HCT116 (cell line): ENCODE measurements around the gene ISM1. TPM values are rescaled to one million over a fixed set of nuclear protein-coding genes. Genes with fewer than 3 reads are reported as not detected.

ENCODE experiments used
- ATAC-seq: fragments of 200-7000 bp; cut with Tn5 transposase; 2 replicates; pipeline ENCODE4 v1.9.1; 2020; ENCODE audit warnings: mild to moderate bottlenecking, moderate library complexity
- BruUV-seq: library from RNA; stranded (reverse); fragments of 400-500 nt; replicated peaks from 2 replicates; lab custom pipeline; 2021; lab: Mats Ljungman, UMichigan
- CTCF ChIA-PET: fragments of 300-600 bp; sonication (Branson Sonifier 250); formaldehyde crosslinking; loops from one replicate; lab custom pipeline; 2021; ENCODE audit warnings: antibody characterized with exemption; lab: Charles Lee
- POLR2A ChIA-PET: fragments of 300-600, 350-600 bp; sonication (Branson Sonifier 250); formaldehyde crosslinking; loops from one replicate; lab custom pipeline; 2021; ENCODE audit warnings: antibody characterized with exemption; lab: Charles Lee
- RAD21 ChIA-PET, 2 experiments: fragments of 300-600 bp; sonication (Branson Sonifier 250); formaldehyde crosslinking; loops; one replicate each; lab custom pipeline; 2023; ENCODE audit warnings: low total read pairs in 2 of 2; ENCODE audit not compliant: uncharacterized antibody in 2 of 2, unreplicated experiment in 2 of 2, low non-redundant PET in 1 of 2; lab: Charles Lee
- DNase-seq: peaks from one replicate; pipeline ENCODE4 v3.0.0-alpha.2; 2010; ENCODE audit warnings: low read depth, low spot score
- H2AFZ ChIP-seq: fragments of 200-600 bp; shearing (Covaris generic), sonication (generic); 2 replicates; pipeline ENCODE4 v1.6.1; 2017; ENCODE audit warnings: low read depth, mixed run types, mixed read lengths, antibody characterized with exemption, low read length; ENCODE audit not compliant: poor library complexity, severe bottlenecking
- H3K27ac ChIP-seq: 2 replicates; pipeline ENCODE4 v1.5.1; 2012; ENCODE audit warnings: low read depth, low read length
- H3K27me3 ChIP-seq: fragments of 200-600 bp; sonication (generic); 2 replicates; pipeline ENCODE4 v1.6.1; 2016; ENCODE audit warnings: mixed run types, low read length, mixed read lengths; ENCODE audit not compliant: insufficient read depth
- H3K36me3 ChIP-seq, 2 experiments: fragments of 200-500 bp in 1 of 2; fragments of 200-600 bp in 1 of 2; sonication (Bioruptor generic) in 1 of 2; sonication (generic) in 1 of 2; 2 replicates each; pipeline versions ENCODE4 v1.5.1 to v1.6.1; 2014 to 2016; ENCODE audit warnings: low read length in 2 of 2, inconsistent platforms in 1 of 2, mixed read lengths in 1 of 2, mixed run types in 1 of 2; ENCODE audit not compliant: insufficient read depth in 2 of 2, control insufficient read depth in 1 of 2
- H3K4me1 ChIP-seq, 2 experiments: fragments of 200-600 bp in 1 of 2; sonication (generic) in 1 of 2; 2 replicates each; pipeline versions ENCODE4 v1.5.1 to v1.6.1; 2012 to 2017; ENCODE audit warnings: low read length in 2 of 2, inconsistent platforms in 1 of 2, mild to moderate bottlenecking in 1 of 2, mixed read lengths in 1 of 2, mixed run types in 1 of 2, moderate library complexity in 1 of 2; ENCODE audit not compliant: insufficient read depth in 2 of 2, control insufficient read depth in 1 of 2
- H3K4me2 ChIP-seq: fragments of 200-600 bp; sonication (generic); 2 replicates; pipeline ENCODE4 v1.6.1; 2017; ENCODE audit warnings: mixed run types, low read length, mixed read lengths
- H3K4me3 ChIP-seq, 2 experiments: fragments of 200-600 bp in 1 of 2; sonication (generic) in 1 of 2; replicated peaks in 1 of 2; 2 replicates each; pipeline ENCODE4 v1.5.1; 2011 to 2016; ENCODE audit warnings: low read length in 2 of 2, control low read depth in 1 of 2, low read depth in 1 of 2, mild to moderate bottlenecking in 1 of 2, mixed read lengths in 1 of 2, mixed run types in 1 of 2
- H3K79me2 ChIP-seq: fragments of 200-600 bp; sonication (generic); 2 replicates; pipeline ENCODE4 v1.6.1; 2017; ENCODE audit warnings: mild to moderate bottlenecking, mixed run types, low read length, moderate library complexity, mixed read lengths; ENCODE audit not compliant: insufficient read depth
- H3K9ac ChIP-seq: fragments of 200-600 bp; sonication (generic); 2 replicates; pipeline ENCODE4 v1.6.1; 2016; ENCODE audit warnings: low read length, mixed read lengths
- H3K9me2 ChIP-seq: fragments of 200-600 bp; sonication (generic), shearing (Covaris generic); 2 replicates; pipeline ENCODE4 v1.6.1; 2017; ENCODE audit warnings: mixed run types, mild to moderate bottlenecking, moderate library complexity; ENCODE audit not compliant: insufficient read depth
- H3K9me3 ChIP-seq, 2 experiments: fragments of 200-500 bp in 1 of 2; fragments of 200-600 bp in 1 of 2; sonication (Bioruptor generic) in 1 of 2; sonication (generic) in 1 of 2; 2 replicates each; pipeline ENCODE4 v1.6.1; 2014 to 2017; ENCODE audit warnings: low read length in 2 of 2, mixed read lengths in 2 of 2, inconsistent platforms in 1 of 2, low read depth in 1 of 2, mild to moderate bottlenecking in 1 of 2, mixed run types in 1 of 2, moderate library complexity in 1 of 2; ENCODE audit not compliant: control insufficient read depth in 1 of 2, insufficient read depth in 1 of 2
- H4K20me1 ChIP-seq: fragments of 200-600 bp; sonication (generic), shearing (Covaris generic); 2 replicates; pipeline ENCODE4 v1.6.1; 2017; ENCODE audit warnings: mixed run types, mild to moderate bottlenecking, moderate library complexity; ENCODE audit not compliant: insufficient read depth
- ATF3 ChIP-seq: IDR thresholded peaks from 2 replicates; pipeline ENCODE4 v1.6.1; 2012
- CEBPB ChIP-seq: IDR thresholded peaks from 2 replicates; pipeline ENCODE4 v1.6.1; 2012; ENCODE audit warnings: low read depth
- CTCF ChIP-seq, 3 experiments: fragments of 200-600 bp in 1 of 3; sonication (generic) in 1 of 3; IDR thresholded peaks in 2 of 3; conservative IDR thresholded peaks in 1 of 3; 2 replicates each; pipeline ENCODE4 v1.5.1; 2012 to 2017; ENCODE audit warnings: low read depth in 2 of 3, low read length in 2 of 3, antibody characterized with exemption in 1 of 3, borderline replicate concordance in 1 of 3, control low read depth in 1 of 3, mild to moderate bottlenecking in 1 of 3, mixed read lengths in 1 of 3, mixed run types in 1 of 3, moderate library complexity in 1 of 3; ENCODE audit not compliant: insufficient read depth in 1 of 3
- EGR1 ChIP-seq: IDR thresholded peaks from 2 replicates; pipeline ENCODE4 v1.6.1; 2012; ENCODE audit warnings: low read depth
- ELF1 ChIP-seq: IDR thresholded peaks from 2 replicates; pipeline ENCODE4 v1.6.1; 2012; ENCODE audit warnings: low read depth, borderline replicate concordance
- EZH2 ChIP-seq: fragments of 200-600 bp; sonication (generic); IDR thresholded peaks from 2 replicates; pipeline ENCODE4 v1.6.1; 2017; ENCODE audit warnings: antibody characterized with exemption, mixed run types
- EZH2phosphoT487 ChIP-seq: fragments of 200-600 bp; IDR thresholded peaks from 2 replicates; pipeline ENCODE4 v1.6.1; 2018; ENCODE audit warnings: antibody characterized with exemption, borderline replicate concordance
- FOSL1 ChIP-seq: IDR thresholded peaks from 2 replicates; pipeline ENCODE4 v1.6.1; 2012; ENCODE audit warnings: low read depth
- MAX ChIP-seq: IDR thresholded peaks from 2 replicates; pipeline ENCODE4 v1.6.1; 2012
- POLR2A ChIP-seq: IDR thresholded peaks from 2 replicates; pipeline ENCODE4 v1.7.0; 2011; ENCODE audit warnings: borderline replicate concordance; ENCODE audit not compliant: insufficient read depth, insufficient read length; ENCODE audit errors: extremely low read depth
- RAD21 ChIP-seq: IDR thresholded peaks from 2 replicates; pipeline ENCODE4 v1.6.1; 2012; ENCODE audit warnings: low read depth, mild to moderate bottlenecking
- REST ChIP-seq: IDR thresholded peaks from 2 replicates; pipeline ENCODE4 v1.6.1; 2012; ENCODE audit warnings: low read depth
- SIN3A ChIP-seq: IDR thresholded peaks from 2 replicates; pipeline ENCODE4 v1.6.1; 2012; ENCODE audit warnings: low read depth
- SP1 ChIP-seq: IDR thresholded peaks from 2 replicates; pipeline ENCODE4 v1.6.1; 2012; ENCODE audit warnings: low read depth
- SRF ChIP-seq: IDR thresholded peaks from 2 replicates; pipeline ENCODE4 v1.6.1; 2012; ENCODE audit warnings: low read depth
- YY1 ChIP-seq: IDR thresholded peaks from 2 replicates; pipeline ENCODE4 v1.6.1; 2011; ENCODE audit warnings: low read length, low read depth, moderate library complexity, mild to moderate bottlenecking; ENCODE audit not compliant: insufficient replicate concordance; ENCODE audit errors: extremely low read depth
- ZFX ChIP-seq: fragments of 450-650 bp; IDR thresholded peaks from 2 replicates; pipeline ENCODE4 v1.6.1; 2017
- ZNF274 ChIP-seq: fragments of 200-500 bp; sonication (Bioruptor generic); IDR thresholded peaks from 2 replicates; pipeline ENCODE4 v1.6.1; 2014; ENCODE audit warnings: mild to moderate bottlenecking, low read depth, low read length, inconsistent platforms
- intact Hi-C: fragments of 100-400 bp; cut with micrococcal nuclease; formaldehyde crosslinking; loops from 2 replicates; pipeline ENCODE4 v1.10.0; 2022
- total RNA-seq: library from RNA; stranded (reverse); gene quantifications from one replicate; pipeline ENCODE4 v1.2.1, GENCODE V29; 2021; ENCODE audit not compliant: unreplicated experiment

Gene ISM1
- total RNA-seq, 1 experiment from 2014 or later = 0.37 TPM

DNA sequence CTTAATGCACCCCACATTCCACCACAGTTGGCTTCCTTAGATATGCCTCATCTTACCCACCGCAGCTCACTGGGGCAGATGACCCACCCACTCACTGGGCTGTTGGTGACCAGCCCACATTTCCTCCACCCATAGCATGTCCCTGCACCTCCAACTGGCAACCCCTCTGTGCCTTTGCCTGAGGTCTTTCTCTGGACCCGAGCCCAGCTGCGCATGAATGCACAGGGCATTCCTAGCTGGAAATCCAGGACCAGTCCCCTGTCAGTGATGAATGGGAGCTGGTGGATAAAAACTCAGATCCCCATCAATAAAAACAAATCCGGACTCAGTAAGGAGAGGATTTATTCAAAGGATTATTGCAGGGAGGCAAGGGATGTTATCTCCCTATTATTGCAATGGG is 75.0 kb downstream of the ISM1 start (continued):
- no peak for TF ChIP-seq SRF
- TF ChIP-seq POLR2A = no peak

DNA sequence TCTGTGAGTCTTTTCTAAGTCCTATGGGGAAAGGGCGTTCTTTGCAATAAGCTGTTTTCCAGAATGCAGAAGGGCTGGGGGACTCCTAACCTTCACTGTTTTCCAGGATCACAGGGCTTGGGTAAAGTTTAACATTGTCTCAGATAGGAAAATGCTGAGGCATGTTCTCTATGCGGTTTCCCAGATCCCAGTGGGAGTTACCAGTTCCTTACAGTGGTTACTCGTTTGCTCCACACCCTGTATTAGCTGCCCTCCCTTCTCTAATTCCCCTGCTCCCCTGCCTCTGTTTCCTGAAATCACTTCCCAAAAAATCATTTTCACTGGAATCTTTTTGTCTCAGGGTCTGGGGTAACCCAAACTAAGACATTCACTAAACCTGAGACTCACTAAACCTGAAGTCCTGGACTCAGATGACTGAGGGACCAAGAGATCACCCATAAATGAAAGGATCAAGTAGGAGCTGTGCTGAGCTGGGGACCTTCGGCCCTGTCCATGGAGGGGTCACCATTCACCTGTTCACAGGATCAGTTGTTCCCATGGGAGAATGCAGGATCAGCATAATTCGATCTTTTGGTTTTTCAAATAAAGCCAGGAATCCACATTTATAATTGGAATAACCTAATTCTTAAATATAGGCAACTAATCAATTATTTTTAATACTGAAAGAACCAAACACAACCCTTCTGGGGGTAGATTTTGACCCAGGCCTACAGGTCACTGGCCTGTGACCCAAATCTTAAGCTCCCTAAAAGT is 76.2 kb downstream of the ISM1 start:
- BruUV-seq = no TSS peak
- Histone ChIP-seq H3K4me1 (no peaks in the 10 kb centered on the region), H3K4me2 (no peak overlapping the region), H3K79me2 (no peaks in the 10 kb centered on the region), H3K36me3 (no peaks in the 10 kb centered on the region), H4K20me1 (no peaks in the 10 kb centered on the region), H3K9me2 (no peaks in the 10 kb centered on the region), H3K4me3 (no peak overlapping the region), H3K9ac (no peak overlapping the region), H3K27ac (no peak overlapping the region), H2AFZ (no peak overlapping the region), H3K9me3 (no peaks in the 10 kb centered on the region), H3K27me3 (no peaks in the 10 kb centered on the region)
- ATAC-seq (no peak), DNase-seq (no peak)
- ChIA-PET CTCF (no interaction called here), RAD21 (no interaction called here), POLR2A (no interaction called here)
- intact Hi-C loops = no loop called here
- no peak for TF ChIP-seq REST
- no peak for TF ChIP-seq SP1
- TF ChIP-seq RAD21 = no peak
- TF ChIP-seq CTCF (IDR thresholded peaks at IDR 0.05 in 2 of 3, conservative IDR thresholded peaks at IDR 0.05 in 1 of 3; ENCODE audit: borderline replicate concordance in 1 of 3, insufficient read depth in 1 of 3, low read depth in 2 of 3, low read length in 2 of 3) = no peak
- no peak for TF ChIP-seq POLR2A
- TF ChIP-seq ATF3 = no peak
- no peak for TF ChIP-seq EGR1
- TF ChIP-seq ZFX = no peak
- no peak for TF ChIP-seq ELF1
- no peak for TF ChIP-seq CEBPB
- TF ChIP-seq EZH2phosphoT487 = no peak
- no peak for TF ChIP-seq YY1
- TF ChIP-seq ZNF274 = no peak
- no peak for TF ChIP-seq FOSL1
- TF ChIP-seq MAX = no peak
- no peak for TF ChIP-seq SRF
- no peak for TF ChIP-seq SIN3A
- TF ChIP-seq EZH2 = no peak
